ENCODE measurements around the gene PCDHGA11. TPM values are rescaled to one million over a fixed set of nuclear protein-coding genes. Genes with fewer than 3 reads are reported as not detected.
"Not testable (repeated sequence)": the region's sequence is repeated elsewhere in the genome, so short reads cannot be mapped to it uniquely, and the experiment has no call there.

The PCDHGA11 gene
- total RNA-seq, 1 donor from 2014 or later: 1.8 TPM

- Mint-ChIP-seq H3K9me3 (peaks cover 21% of the 10 kb centered on the region), H3K27me3 (ENCODE audit: low read depth) (no peaks in the 10 kb centered on the region), H3K4me3 (no peak within 1 kb of the TSS), H3K36me3 (ENCODE audit: low read depth) (peaks cover 82% of the 10 kb centered on the region), H3K27ac (ENCODE audit: unreplicated experiment) (no peak within 1 kb of the TSS), H3K4me1 (no peaks in the 10 kb centered on the region)
- TF ChIP-seq CTCF (conservative IDR thresholded peaks at IDR 0.05): no peak
- DNase-seq (ENCODE audit: low read depth, low spot score): no peak
These were observed 9.7 kb downstream of the PCDHGA11 start, which contains the start of gene PCDHGA12 for GRCh38 chr5:141430332-141431113. PCDHGA12 (plus strand) TSS chr5:141430507; CDS start chr5:141430760, 253 bp downstream.

- no peaks in the 10 kb centered on the region for H3K4me1 Mint-ChIP-seq
- no peak for DNase-seq (ENCODE audit: low read depth, low spot score)
- peaks cover 21% of the 10 kb centered on the region for H3K9me3 Mint-ChIP-seq
- H3K27ac Mint-ChIP-seq (ENCODE audit: unreplicated experiment): no peak overlapping the region
- no peaks in the 10 kb centered on the region for H3K27me3 Mint-ChIP-seq (ENCODE audit: low read depth)
- no peak for TF ChIP-seq CTCF (conservative IDR thresholded peaks at IDR 0.05)
- H3K36me3 Mint-ChIP-seq (ENCODE audit: low read depth): peaks cover 77% of the 10 kb centered on the region
- H3K4me3 Mint-ChIP-seq: no peak overlapping the region
These were observed 10.4 kb downstream of the PCDHGA11 start for GRCh38 chr5:141431286-141431685.

GRCh38 chr5:141432308-141432707 lies 11.5 kb downstream of the PCDHGA11 start:
- not testable (repeated sequence) for H3K27ac Mint-ChIP-seq (ENCODE audit: unreplicated experiment); H3K4me3 Mint-ChIP-seq; DNase-seq (ENCODE audit: low read depth, low spot score); H3K27me3 Mint-ChIP-seq (ENCODE audit: low read depth); H3K4me1 Mint-ChIP-seq
- Mint-ChIP-seq H3K9me3 (peaks cover 20% of the 10 kb centered on the region), H3K36me3 (ENCODE audit: low read depth) (peaks cover 74% of the 10 kb centered on the region)

GRCh38 chr5:141432726-141433125 lies 11.9 kb downstream of the PCDHGA11 start:
- H3K27me3 Mint-ChIP-seq (ENCODE audit: low read depth); H3K4me1 Mint-ChIP-seq; H3K4me3 Mint-ChIP-seq; DNase-seq (ENCODE audit: low read depth, low spot score); H3K27ac Mint-ChIP-seq (ENCODE audit: unreplicated experiment): not testable (repeated sequence)
- Mint-ChIP-seq H3K9me3 (peaks cover 20% of the 10 kb centered on the region), H3K36me3 (ENCODE audit: low read depth) (peaks cover 72% of the 10 kb centered on the region)

GRCh38 chr5:141434006-141434405 lies 13.2 kb downstream of the PCDHGA11 start:
- Mint-ChIP-seq H3K4me1 (no peaks in the 10 kb centered on the region), H3K27ac (ENCODE audit: unreplicated experiment) (no peak overlapping the region)

GRCh38 chr5:141437221-141437620 lies 16.4 kb downstream of the PCDHGA11 start:
- peaks cover 65% of the 10 kb centered on the region for H3K36me3 Mint-ChIP-seq (ENCODE audit: low read depth)
- no peaks in the 10 kb centered on the region for H3K27me3 Mint-ChIP-seq (ENCODE audit: low read depth)
- no peak overlapping the region for H3K4me3 Mint-ChIP-seq
- H3K27ac Mint-ChIP-seq (ENCODE audit: unreplicated experiment): no peak overlapping the region
- no peak for DNase-seq (ENCODE audit: low read depth, low spot score)
- no peaks in the 10 kb centered on the region for H3K4me1 Mint-ChIP-seq
- no peak for TF ChIP-seq CTCF (conservative IDR thresholded peaks at IDR 0.05)
- peaks cover 11% of the 10 kb centered on the region for H3K9me3 Mint-ChIP-seq

More at GRCh38 chr5:141434006-141434405, 13.2 kb downstream of the PCDHGA11 start:
- H3K4me3 Mint-ChIP-seq: no peak overlapping the region
- H3K36me3 Mint-ChIP-seq (ENCODE audit: low read depth): peaks cover 64% of the 10 kb centered on the region
- no peaks in the 10 kb centered on the region for H3K27me3 Mint-ChIP-seq (ENCODE audit: low read depth)
- TF ChIP-seq CTCF (conservative IDR thresholded peaks at IDR 0.05): no peak
- no peak for DNase-seq (ENCODE audit: low read depth, low spot score)
- H3K9me3 Mint-ChIP-seq: peaks cover 14% of the 10 kb centered on the region
